Gastroesophageal sphincter (tissue), 3 donors: ENCODE data around the gene CHST3.

Source experiments
- CTCF ChIP-seq, 4 experiments: fragments of 200-600 bp in 2 of 4; fragments of 450-650 bp in 2 of 4; sonication (generic) in 1 of 4; IDR thresholded peaks; one replicate each; pipeline ENCODE4 v1.5.1; 2017 to 2019; ENCODE audit warnings: antibody characterized with exemption in 4 of 4, mild to moderate bottlenecking in 2 of 4, moderate library complexity in 2 of 4
- EP300 ChIP-seq: sonication (generic); formaldehyde crosslinking; IDR thresholded peaks from one replicate; pipeline ENCODE4 v1.6.1; 2017; ENCODE audit warnings: antibody characterized with exemption, mild to moderate bottlenecking
- POLR2A ChIP-seq, 2 donors: fragments of 450-650 bp; IDR thresholded peaks; one replicate each; pipeline ENCODE4 v1.6.1; 2017; ENCODE audit warnings: antibody characterized with exemption in 2 of 2, mild to moderate bottlenecking in 2 of 2, moderate library complexity in 1 of 2
- POLR2AphosphoS5 ChIP-seq: sonication (generic); formaldehyde crosslinking; IDR thresholded peaks from one replicate; pipeline ENCODE4 v1.6.1; 2017; ENCODE audit warnings: antibody characterized with exemption

DNA sequence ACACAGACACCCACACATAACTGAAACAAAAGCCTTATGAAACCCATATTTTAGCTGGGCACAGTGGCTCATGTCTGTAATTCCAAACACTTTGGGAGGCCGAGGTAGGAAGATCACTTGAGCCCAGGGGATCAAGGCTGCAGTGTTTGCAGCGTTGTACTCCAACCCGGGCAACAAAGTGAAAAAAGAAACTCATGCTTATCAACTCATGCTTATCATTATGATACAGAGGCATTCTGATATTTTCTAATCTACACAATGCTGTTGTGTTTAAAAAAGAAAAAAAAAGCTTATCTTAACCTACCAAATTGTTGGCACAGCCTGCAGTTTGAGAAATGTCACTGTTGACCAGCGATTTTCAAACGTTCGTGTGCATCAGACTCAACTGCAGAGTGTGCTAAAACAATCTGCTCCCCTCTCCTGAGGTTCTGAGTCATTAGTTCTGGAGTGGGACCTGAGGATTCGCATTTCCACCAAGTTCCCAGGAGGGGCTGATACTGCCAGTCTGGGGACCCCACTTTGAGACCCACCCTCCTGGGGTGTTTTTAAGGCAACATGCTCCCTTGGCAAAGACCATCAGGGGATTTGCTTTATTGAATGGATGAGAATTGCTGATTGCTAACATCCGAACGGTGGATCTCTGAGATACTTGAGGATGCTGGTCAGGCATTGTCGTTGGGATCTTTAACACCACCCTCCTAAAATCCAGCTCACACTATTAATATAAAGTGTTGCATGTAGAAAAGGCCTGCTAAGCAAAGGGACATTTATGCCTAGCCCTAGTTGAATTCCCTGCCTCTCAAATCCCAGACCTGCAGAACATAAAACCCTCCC is 16.2 kb downstream of the CHST3 start:
- TF ChIP-seq CTCF (IDR thresholded peaks at IDR 0.05) (no peak), POLR2A (IDR thresholded peaks at IDR 0.05) (no peak), EP300 (no peak), POLR2AphosphoS5 (no peak)
